ENCODE results near the gene ASB1.
A peak's percentile ranks its signal among the peaks of the same experiment; 100 is the strongest.
"Not testable (repeated sequence)": the region's sequence is repeated elsewhere in the genome, so short reads cannot be mapped to it uniquely, and the experiment has no call there.

The ASB1 gene

DNA sequence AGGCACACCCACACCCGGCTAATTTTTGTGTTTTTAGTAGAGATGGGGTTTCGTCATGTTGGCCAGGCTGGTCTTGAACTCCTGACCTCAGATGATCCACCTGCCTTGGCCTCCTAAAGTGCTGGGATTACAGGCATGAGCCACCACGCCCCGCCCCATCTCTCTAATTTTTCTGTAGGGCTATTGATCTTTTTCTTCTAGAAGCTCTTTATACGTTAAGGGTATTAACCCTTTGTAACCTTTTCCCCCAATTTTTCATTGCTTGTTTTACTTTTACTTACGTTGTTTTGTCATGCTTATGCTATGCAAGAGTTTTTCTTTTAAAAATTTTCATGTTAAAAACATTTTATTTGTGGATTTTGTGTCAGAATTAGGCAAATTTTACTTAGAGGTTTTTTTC, 15.5 kb downstream of the ASB1 start:
- ATAC-seq, H3K27me3 Mint-ChIP-seq, H3K4me3 Mint-ChIP-seq, H3K27ac Mint-ChIP-seq, H3K9me3 Mint-ChIP-seq: not testable (repeated sequence)
- Mint-ChIP-seq H3K36me3 (peaks cover 79% of the 10 kb centered on the region), H3K4me1 (peaks cover 39% of the 10 kb centered on the region)

DNA sequence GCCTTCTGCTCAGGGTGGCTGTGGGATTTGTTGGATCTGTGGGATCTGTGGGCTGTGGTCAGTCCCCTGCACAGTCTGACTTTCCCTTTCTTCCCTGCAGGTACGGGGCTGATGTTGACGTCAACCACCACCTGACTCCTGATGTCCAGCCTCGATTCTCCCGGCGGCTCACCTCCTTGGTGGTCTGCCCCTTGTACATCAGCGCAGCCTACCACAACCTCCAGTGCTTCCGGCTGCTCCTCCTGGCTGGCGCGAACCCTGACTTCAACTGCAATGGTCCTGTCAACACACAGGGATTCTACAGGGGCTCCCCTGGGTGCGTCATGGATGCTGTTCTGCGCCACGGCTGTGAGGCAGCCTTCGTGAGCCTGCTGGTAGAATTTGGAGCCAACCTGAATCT, 17.5 kb downstream of the ASB1 start:
- H3K27ac Mint-ChIP-seq, result no peak overlapping the region
- no peak overlapping the region for H3K4me3 Mint-ChIP-seq
- H3K9me3 Mint-ChIP-seq, result no peaks in the 10 kb centered on the region

DNA sequence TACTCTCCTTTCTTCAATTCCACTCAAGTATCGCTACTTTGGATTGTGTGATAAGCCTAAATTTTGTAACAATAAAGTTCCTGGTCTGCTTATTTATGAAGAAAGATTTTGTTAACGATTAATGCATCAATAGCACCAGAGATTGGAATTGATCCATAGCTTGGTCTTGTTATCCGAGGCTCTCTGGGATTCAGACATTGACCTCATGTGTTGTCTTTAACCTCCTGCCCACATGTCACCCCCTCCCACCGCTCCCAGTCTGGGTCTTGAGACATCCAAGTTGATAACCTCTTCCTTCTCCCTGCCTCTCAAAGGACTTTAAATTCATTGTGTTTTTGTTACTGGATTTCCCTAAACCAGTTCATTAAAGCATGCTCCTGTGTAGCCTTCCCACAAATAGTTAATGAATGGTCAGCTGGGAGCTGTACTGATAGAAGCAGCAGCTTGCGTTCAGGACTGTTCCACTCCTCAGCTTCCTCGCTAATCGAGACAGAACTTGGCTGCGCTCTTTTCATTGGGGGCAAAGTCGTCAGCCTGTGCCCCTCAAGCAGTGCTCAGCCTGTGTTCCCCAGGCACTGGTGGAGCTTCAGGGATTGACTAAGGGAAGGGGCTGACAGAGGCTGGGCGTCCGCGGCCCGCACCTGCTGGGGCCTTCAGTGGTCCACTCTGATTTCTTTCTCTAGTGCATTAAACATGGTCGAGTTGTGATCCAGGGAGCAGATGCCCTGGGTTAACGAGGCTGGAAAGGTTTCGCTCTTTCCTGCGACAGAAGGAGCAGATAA, 18.9 kb downstream of the ASB1 start:
- no peak overlapping the region for H3K4me3 Mint-ChIP-seq
- H3K4me1 Mint-ChIP-seq, result peaks cover 20% of the 10 kb centered on the region
- no peak for ATAC-seq
- no peak overlapping the region for H3K27ac Mint-ChIP-seq
- H3K27me3 Mint-ChIP-seq, result no peaks in the 10 kb centered on the region
- no peaks in the 10 kb centered on the region for H3K9me3 Mint-ChIP-seq
- H3K36me3 Mint-ChIP-seq, result peaks cover 80% of the 10 kb centered on the region

More for the DNA sequence above, 17.5 kb downstream of the ASB1 start:
- Mint-ChIP-seq H3K27me3 (no peaks in the 10 kb centered on the region), H3K4me1 (peaks cover 32% of the 10 kb centered on the region), H3K36me3 (peaks cover 82% of the 10 kb centered on the region)
- no peak for ATAC-seq

DNA sequence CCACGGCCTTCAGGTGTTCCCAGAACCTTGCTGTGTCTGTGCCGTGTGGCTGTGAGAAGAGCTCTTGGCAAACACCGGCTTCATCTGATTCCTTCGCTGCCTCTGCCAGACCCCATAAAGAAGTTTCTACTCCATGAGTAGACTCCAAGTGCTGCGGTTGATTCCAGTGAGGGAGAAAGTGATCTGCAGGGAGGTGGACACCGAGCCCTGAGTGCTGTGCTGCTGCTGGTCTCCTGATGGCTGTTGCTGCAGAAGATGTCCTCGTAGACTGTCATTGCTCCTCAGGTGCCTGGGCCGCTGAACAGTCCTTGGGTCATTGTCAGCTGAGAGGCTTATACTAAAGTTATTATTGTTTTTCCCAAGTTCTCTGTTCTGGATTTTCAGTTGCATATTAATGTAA, 19.6 kb downstream of the ASB1 start:
- no peaks in the 10 kb centered on the region for H3K27me3 Mint-ChIP-seq
- no peaks in the 10 kb centered on the region for H3K9me3 Mint-ChIP-seq
- no peak overlapping the region for H3K4me3 Mint-ChIP-seq
- no peak for ATAC-seq
- no peak overlapping the region for H3K27ac Mint-ChIP-seq
- peaks cover 13% of the 10 kb centered on the region for H3K4me1 Mint-ChIP-seq
- H3K36me3 Mint-ChIP-seq, result peaks cover 84% of the 10 kb centered on the region

DNA sequence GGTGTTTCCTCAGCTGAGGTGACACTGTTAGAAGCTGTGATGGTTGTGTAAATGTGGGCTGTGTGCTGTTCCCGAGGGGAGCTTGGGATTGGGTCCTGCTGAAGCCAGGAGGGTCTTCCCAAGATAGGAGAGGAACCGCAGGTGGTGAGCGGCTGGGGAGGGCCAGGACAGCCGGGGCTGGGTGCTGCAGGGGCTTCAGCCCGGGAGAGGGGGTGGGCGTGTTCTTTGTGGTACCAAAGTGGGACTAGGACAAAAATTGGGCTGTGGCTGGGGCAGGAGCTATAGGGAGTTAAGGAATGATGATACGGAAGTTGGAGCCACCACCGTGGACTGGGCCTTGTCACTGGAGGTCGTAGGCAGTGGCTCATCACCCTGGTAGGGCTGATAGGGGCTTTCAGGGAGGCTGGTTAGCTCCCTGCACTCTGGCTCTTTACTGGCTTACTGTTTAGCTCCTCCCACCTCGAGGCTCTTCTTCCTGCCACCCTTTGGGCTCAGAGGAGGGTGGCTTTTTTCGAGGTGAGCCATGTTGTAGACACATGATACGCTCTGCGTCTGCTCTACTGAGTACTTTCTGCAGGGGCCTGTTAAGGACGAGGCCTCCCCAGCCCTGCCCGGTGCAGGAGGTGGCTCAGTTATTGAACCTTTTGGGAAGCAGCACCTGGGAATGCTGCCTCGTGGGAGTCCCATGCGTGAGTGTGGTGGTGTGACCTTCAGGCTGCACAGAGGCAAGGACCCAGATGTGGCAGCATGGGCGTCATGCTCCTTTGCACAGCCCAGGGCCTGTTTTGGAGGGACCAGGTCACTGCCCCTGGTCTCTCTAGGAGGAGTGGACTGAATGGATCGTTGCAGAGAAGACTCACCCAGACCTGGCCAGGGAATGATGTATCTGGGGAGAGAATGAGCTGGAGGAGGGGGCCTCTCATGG, 21.6 kb downstream of the ASB1 start:
- Mint-ChIP-seq H3K27me3 (no peaks in the 10 kb centered on the region), H3K36me3 (peaks cover 87% of the 10 kb centered on the region), H3K4me1 (no peaks in the 10 kb centered on the region), H3K4me3 (no peak overlapping the region), H3K9me3 (no peaks in the 10 kb centered on the region), H3K27ac (no peak overlapping the region)
- no peak for ATAC-seq

DNA sequence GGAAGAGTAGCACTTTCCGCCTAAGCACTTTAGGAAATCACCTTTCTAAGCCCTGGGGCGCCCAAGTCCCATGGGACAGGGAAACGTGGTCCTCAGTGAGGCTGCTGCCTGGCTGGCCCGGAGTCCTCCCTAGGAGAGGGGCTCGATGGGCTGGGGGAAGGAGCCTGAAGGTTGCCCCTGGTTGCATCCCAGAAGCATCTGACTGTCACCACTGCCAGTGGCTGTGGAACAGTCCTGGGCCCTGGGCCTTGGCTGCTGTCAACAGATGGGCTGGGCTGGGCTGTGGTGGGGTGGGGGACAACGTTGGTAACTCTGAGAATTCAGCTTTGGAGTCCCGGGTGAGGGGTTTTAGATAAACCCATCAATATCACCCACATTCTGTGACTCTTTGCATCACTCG, 22.5 kb downstream of the ASB1 start:
- H3K27me3 Mint-ChIP-seq, result no peaks in the 10 kb centered on the region
- peaks cover 85% of the 10 kb centered on the region for H3K36me3 Mint-ChIP-seq
- H3K4me1 Mint-ChIP-seq, result no peaks in the 10 kb centered on the region
- H3K9me3 Mint-ChIP-seq, result peaks cover 3% of the 10 kb centered on the region
- ATAC-seq, result no peak
- no peak overlapping the region for H3K4me3 Mint-ChIP-seq
- H3K27ac Mint-ChIP-seq, result no peak overlapping the region

DNA sequence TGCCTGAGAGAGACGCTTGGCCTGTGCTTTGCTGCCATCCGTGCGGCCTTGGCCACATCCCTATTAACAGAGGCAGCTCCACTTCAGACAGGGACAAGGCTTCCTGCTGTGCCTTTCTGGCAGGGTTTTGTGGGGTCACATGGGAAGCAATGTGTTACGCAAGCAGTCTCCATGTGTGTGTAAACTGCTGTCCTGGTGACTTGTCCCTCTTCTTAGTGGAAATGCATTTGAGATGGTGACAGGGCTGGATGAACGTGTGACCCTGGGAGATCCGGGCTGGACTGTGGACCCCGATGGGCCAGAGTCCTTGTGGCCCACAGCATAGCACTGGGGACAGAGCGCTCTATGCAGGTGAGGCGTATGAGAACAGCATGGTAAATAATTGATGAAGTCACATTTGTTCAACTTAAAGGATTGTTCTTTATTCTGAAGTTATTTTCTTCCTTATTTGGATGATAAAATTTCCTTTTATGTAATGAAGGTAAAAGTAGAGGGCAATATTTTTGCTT, 23.2 kb downstream of the ASB1 start:
- Mint-ChIP-seq H3K27me3 (no peaks in the 10 kb centered on the region), H3K4me3 (no peak overlapping the region), H3K27ac (no peak overlapping the region), H3K36me3 (peaks cover 81% of the 10 kb centered on the region), H3K4me1 (no peaks in the 10 kb centered on the region), H3K9me3 (peaks cover 6% of the 10 kb centered on the region)
- no peak for ATAC-seq

DNA sequence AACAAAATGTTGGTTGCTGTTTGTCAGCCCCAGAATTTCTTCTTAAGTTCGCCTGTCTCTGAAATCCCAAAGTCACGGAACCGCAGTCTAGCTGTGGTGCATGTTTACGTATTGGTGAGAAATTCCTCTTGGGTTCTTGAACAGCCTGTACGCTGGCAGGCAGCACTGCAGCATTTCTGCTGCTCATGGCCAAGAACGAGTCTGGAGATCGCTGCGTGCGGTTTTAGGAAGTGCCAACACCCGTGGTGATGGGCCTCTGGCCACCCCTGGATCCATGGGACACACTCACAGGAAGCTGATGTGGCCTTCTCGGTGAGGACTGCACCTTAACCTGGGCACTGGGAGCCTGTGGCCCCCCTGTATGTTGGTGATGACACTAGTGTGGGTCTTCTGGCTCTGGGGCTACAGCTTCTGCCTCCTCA, 23.7 kb downstream of the ASB1 start:
- Mint-ChIP-seq H3K9me3 (peaks cover 10% of the 10 kb centered on the region), H3K4me1 (no peaks in the 10 kb centered on the region), H3K27me3 (no peaks in the 10 kb centered on the region), H3K4me3 (no peak overlapping the region), H3K36me3 (peaks cover 80% of the 10 kb centered on the region), H3K27ac (no peak overlapping the region)
- no peak for ATAC-seq

DNA sequence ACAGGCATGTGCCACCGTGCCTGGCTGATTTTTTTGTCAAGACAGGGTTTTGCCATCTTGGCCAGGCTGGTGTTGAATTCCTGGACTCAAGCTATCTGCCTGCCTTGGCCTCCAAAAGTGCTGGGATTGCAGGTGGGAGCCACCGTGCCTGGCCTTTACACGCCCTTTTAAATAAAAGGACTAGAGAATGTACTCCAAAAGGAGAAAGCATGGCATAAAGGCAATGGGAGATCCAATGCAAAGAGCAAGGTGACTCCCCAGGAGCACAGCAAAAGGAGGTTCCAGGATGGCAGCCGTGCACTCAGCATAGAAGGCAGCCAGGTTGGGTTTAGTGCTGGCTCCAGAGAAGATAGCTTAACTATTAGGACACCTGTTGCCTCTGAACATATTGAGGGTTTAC, 27.1 kb downstream of the ASB1 start:
- Mint-ChIP-seq H3K27me3 (no peaks in the 10 kb centered on the region), H3K9me3 (peaks cover 20% of the 10 kb centered on the region), H3K4me1 (no peaks in the 10 kb centered on the region), H3K27ac (no peak overlapping the region), H3K4me3 (no peak overlapping the region), H3K36me3 (peaks cover 48% of the 10 kb centered on the region)
- no peak for ATAC-seq

DNA sequence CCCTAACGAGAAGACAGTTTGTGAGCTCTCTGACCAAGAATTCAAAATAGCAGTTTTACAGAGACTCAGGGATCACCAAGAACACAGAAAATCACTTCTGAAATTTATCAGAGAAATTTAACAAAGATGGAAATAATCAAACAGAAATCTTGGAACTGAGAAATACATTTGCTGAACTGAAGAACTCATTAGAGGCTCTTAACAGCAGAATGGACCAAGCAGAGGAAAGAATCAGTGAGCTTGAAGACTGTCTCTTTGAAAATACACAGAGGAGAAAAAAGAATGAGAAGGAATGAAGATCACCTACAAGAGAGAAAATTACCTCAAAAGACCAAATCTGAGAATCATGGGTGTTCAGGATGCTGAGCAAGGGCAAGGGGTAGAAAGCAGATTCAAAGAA, 29.7 kb downstream of the ASB1 start:
- peaks cover 20% of the 10 kb centered on the region for H3K9me3 Mint-ChIP-seq
- no peaks in the 10 kb centered on the region for H3K27me3 Mint-ChIP-seq
- no peak overlapping the region for H3K27ac Mint-ChIP-seq
- H3K4me1 Mint-ChIP-seq, result no peaks in the 10 kb centered on the region
- ATAC-seq, result no peak
- peaks cover 25% of the 10 kb centered on the region for H3K36me3 Mint-ChIP-seq
- no peak overlapping the region for H3K4me3 Mint-ChIP-seq

DNA sequence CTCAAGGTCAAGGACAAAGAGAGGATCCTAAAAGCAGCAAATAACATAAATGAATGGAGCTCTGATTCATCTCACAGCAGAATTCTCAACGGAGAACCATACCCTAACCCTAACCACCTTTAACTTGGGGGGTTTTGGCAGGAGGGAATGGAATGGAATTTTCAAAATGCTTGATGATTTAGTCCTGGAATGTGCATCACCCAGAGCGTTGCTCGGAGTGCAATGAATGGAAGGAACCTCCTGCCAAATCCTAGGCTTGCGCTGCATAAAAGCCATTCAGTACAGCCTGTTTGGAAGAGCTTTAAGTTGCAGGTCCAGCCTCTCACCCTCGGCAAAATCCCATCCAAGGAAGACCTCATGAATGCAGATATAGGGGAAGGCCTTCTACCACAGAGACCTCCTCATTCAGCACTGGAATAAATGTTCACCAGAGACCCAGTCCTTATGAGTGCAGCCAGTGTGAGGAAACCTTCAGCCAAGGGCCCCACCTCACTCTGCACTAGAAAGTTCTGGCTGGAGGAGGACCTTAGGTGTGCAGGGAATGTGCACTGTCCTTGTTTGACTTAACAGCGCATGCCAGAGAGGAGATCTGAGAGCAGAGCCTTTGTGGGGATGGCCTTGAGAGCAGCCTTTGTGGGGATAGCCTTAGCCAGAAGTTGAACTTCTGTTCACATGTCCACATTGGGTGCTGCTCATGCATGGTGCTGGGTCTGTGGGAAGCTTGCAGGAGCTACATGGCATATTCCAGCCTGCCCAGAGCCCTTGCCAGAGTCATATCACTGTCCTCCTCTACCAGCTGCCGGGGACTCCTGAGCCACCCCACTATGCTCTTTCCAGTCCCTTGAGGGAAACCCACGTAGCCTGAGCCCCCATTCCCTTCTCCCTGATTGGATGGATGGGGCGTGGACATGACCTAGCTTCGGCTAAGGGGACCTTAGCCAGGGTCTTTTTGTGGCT, 30.5 kb downstream of the ASB1 start:
- H3K27me3 Mint-ChIP-seq, result no peaks in the 10 kb centered on the region
- peak; percentile 27 for ATAC-seq
- H3K9me3 Mint-ChIP-seq, result peaks cover 20% of the 10 kb centered on the region
- H3K27ac Mint-ChIP-seq, result no peak overlapping the region
- H3K4me1 Mint-ChIP-seq, result no peaks in the 10 kb centered on the region
- peaks cover 17% of the 10 kb centered on the region for H3K36me3 Mint-ChIP-seq
- no peak overlapping the region for H3K4me3 Mint-ChIP-seq

DNA sequence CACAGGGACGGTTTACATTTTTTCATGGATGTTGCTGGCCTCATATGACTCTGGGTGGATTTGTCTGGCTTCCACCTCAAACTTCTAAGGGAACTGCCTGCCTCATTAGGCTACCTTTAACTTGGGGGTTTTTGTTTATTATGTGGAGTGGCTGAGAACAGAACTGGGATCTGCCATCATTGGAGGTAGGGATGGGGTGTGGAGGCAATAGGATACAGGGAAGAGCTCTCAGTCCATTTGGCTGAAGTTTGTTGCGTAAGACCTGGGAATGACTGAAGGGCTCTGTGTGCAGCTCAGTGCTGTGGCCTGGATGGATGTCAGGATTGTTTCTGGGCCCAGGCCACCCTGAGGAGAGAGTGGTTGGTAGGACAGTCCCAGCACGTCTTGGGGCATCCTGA, 31.2 kb downstream of the ASB1 start:
- Mint-ChIP-seq H3K9me3 (peaks cover 20% of the 10 kb centered on the region), H3K36me3 (peaks cover 12% of the 10 kb centered on the region), H3K27me3 (no peaks in the 10 kb centered on the region), H3K4me3 (no peak overlapping the region), H3K4me1 (peaks cover 2% of the 10 kb centered on the region), H3K27ac (no peak overlapping the region)
- ATAC-seq, result no peak

DNA sequence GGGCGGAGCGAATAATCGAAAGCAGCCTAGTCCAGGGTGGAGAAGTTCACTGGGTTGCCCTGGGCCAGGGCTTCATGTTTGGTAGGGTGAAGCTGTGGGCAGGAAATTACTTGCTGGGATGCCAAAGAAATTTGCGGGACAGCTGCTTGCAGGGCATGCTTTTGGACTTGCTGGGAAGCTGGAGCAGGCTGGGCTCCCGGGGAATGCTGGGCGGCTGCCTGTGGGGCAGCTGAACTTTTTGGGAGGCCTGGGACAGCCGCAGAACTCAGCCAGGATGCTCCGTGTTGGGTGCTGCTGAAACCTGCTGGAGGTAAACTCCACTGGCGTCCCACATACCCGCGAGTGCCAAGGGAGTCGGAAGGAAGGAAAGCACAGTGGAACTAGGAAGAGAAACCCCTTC, 31.9 kb downstream of the ASB1 start:
- no peak for ATAC-seq
- Mint-ChIP-seq H3K27ac (no peak overlapping the region), H3K27me3 (no peaks in the 10 kb centered on the region), H3K36me3 (peaks cover 12% of the 10 kb centered on the region), H3K4me3 (no peak overlapping the region), H3K4me1 (peaks cover 7% of the 10 kb centered on the region), H3K9me3 (peaks cover 20% of the 10 kb centered on the region)

DNA sequence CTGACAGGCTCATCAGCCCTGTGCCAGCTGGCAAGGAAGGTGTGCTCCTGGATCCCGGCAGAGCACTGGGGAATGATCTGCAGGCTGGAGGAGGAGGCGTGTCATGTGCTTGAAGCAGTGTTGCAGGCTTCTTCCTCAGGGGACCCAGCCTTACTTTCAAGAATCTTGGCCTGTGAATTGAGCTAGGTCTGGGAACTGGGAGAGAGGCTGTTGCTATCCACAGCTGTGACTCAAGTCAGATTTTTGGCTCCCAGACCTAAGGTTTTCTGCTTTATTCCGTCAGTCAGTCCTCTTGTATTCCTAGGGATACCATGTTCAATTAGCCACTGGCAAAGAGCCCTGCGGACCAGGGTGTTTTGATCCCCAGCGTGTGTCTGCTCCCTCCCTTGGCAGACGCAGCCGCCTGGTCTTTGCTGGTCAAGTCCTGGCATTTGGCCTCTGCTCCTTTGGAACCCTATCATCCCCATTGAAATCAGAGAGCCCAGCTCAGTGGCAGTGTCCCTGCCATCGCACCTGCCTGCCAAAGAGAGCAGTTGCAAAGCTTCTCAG, 32.4 kb downstream of the ASB1 start:
- Mint-ChIP-seq H3K4me3 (no peak overlapping the region), H3K9me3 (peaks cover 18% of the 10 kb centered on the region), H3K27me3 (no peaks in the 10 kb centered on the region), H3K4me1 (peaks cover 7% of the 10 kb centered on the region), H3K27ac (no peak overlapping the region), H3K36me3 (peaks cover 10% of the 10 kb centered on the region)
- ATAC-seq, result no peak

Measured in stimulated activated memory B cell treated with anti-CD40 and anti-IgM and Interleukin-4, amounts not matched to agents 10 μg/mL and 1 μg/mL and 100 μg/mL, for 72 hours (primary cell).